Vagina (tissue), 2 donors: ENCODE data around the gene GATA5. TPM values are rescaled to one million over a fixed set of nuclear protein-coding genes. Genes with fewer than 3 reads are reported as not detected.
"Not testable (repeated sequence)": the region's sequence is repeated elsewhere in the genome, so short reads cannot be mapped to it uniquely, and the experiment has no call there.

Source experiments
- DNase-seq, 2 donors: peaks; one replicate each; pipeline ENCODE4 v3.0.0-alpha.2; 2017; ENCODE audit errors: extremely low spot score in 2 of 2
- H3K27ac ChIP-seq: fragments of 200-600 bp; sonication (generic); one replicate; pipeline ENCODE4 v1.5.1; 2019
- H3K27me3 ChIP-seq: fragments of 200-600 bp; sonication (generic); one replicate; pipeline ENCODE4 v1.5.1; 2019
- H3K36me3 ChIP-seq, 2 donors: fragments of 200-600 bp; sonication (generic); one replicate each; pipeline ENCODE4 v1.5.1; 2017 to 2019
- H3K4me1 ChIP-seq: fragments of 200-600 bp; sonication (generic); one replicate; pipeline ENCODE4 v1.5.1; 2019
- H3K4me3 ChIP-seq, 2 donors: fragments of 200-600 bp; sonication (generic); 1 replicate in 1 of 2; 2 replicates in 1 of 2; pipeline ENCODE4 v1.5.1; 2016 to 2019
- H3K9me3 ChIP-seq: fragments of 200-600 bp; sonication (generic); one replicate; pipeline ENCODE4 v1.5.1; 2019
- CTCF ChIP-seq, 3 experiments: fragments of 450-650 bp in 2 of 3; fragments of 200-600 bp in 1 of 3; sonication (generic) in 1 of 3; IDR thresholded peaks; one replicate each; pipeline ENCODE4 v1.5.1; 2017 to 2019; ENCODE audit warnings: antibody characterized with exemption in 3 of 3, mild to moderate bottlenecking in 2 of 3, moderate library complexity in 2 of 3
- POLR2A ChIP-seq, 2 donors: fragments of 450-650 bp; IDR thresholded peaks; one replicate each; pipeline ENCODE4 v1.6.1; 2017; ENCODE audit warnings: antibody characterized with exemption in 2 of 2, mild to moderate bottlenecking in 2 of 2, moderate library complexity in 2 of 2
- POLR2AphosphoS5 ChIP-seq, 2 donors: sonication (generic); formaldehyde crosslinking; IDR thresholded peaks; one replicate each; pipeline ENCODE4 v1.9.0; 2017; ENCODE audit warnings: antibody characterized with exemption in 2 of 2, mild to moderate bottlenecking in 2 of 2, low read depth in 1 of 2; ENCODE audit not compliant: insufficient read depth in 1 of 2
- intact Hi-C: fragments of 100-400 bp; cut with DNase I; formaldehyde crosslinking; loops from one replicate; pipeline ENCODE4 v1.15.1; 2023
- total RNA-seq: library from RNA; depleted of rRNA; stranded (reverse); fragments of >200 nt; gene quantifications from one replicate; pipeline ENCODE4 v1.2.3, GENCODE V29; 2016

Gene GATA5
- total RNA-seq, 1 donor from 2014 or later, result 7.9 TPM

DNA sequence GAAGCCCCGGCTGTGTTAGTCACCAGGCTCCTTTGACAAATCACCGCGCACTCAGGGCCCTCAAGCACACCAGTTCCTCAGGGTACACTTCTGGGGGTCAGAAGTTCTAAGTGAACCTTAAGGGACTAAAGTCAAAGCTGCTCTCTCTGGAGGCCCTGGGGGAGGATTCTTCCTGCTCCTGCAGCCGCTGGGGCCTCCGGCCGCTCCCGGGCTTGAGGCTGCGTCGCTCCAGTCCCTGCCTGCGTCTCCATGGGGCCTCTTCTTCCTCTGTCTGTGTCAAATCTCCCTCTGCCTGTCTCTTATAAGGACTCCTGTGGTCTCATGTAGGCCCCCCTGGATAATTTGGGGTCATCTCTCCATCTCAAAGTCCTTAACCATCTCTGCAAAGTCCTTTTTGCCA is 18.1 kb upstream of the GATA5 start:
- no peak for TF ChIP-seq CTCF (IDR thresholded peaks at IDR 0.05)
- TF ChIP-seq POLR2AphosphoS5 (IDR thresholded peaks at IDR 0.05; ENCODE audit: insufficient read depth in 1 of 2, low read depth in 1 of 2), result no peak
- no peak for TF ChIP-seq POLR2A (IDR thresholded peaks at IDR 0.05)
- Histone ChIP-seq H3K27me3 (no peaks in the 10 kb centered on the region), H3K4me3 (no peak overlapping the region), H3K4me1 (peaks cover 6% of the 10 kb centered on the region), H3K9me3 (no peaks in the 10 kb centered on the region), H3K36me3 (no peaks in the 10 kb centered on the region), H3K27ac (no peak overlapping the region)
- no peak for DNase-seq
- intact Hi-C loops, result no loop called here

GRCh38 chr20:62493253-62493885 is 17.6 kb upstream of the GATA5 start:
- no peaks in the 10 kb centered on the region for H3K27me3 ChIP-seq
- intact Hi-C loops, result no loop called here
- DNase-seq, result no peak
- H3K4me1 ChIP-seq, result peaks cover 7% of the 10 kb centered on the region
- H3K27ac ChIP-seq, result no peak overlapping the region
- H3K4me3 ChIP-seq, result no peak overlapping the region
- TF ChIP-seq CTCF (IDR thresholded peaks at IDR 0.05), result no peak
- TF ChIP-seq POLR2AphosphoS5 (IDR thresholded peaks at IDR 0.05; ENCODE audit: insufficient read depth in 1 of 2, low read depth in 1 of 2), result no peak
- TF ChIP-seq POLR2A (IDR thresholded peaks at IDR 0.05), result no peak
- no peaks in the 10 kb centered on the region for H3K36me3 ChIP-seq
- no peaks in the 10 kb centered on the region for H3K9me3 ChIP-seq

- no peak for DNase-seq
- Histone ChIP-seq H3K9me3 (no peaks in the 10 kb centered on the region), H3K4me3 (no peak overlapping the region), H3K4me1 (peaks cover 7% of the 10 kb centered on the region), H3K27me3 (no peaks in the 10 kb centered on the region), H3K36me3 (no peaks in the 10 kb centered on the region), H3K27ac (no peak overlapping the region)
- intact Hi-C loops, result no loop called here
- TF ChIP-seq POLR2AphosphoS5 (IDR thresholded peaks at IDR 0.05; ENCODE audit: insufficient read depth in 1 of 2, low read depth in 1 of 2), result no peak
- TF ChIP-seq CTCF (IDR thresholded peaks at IDR 0.05), result no peak
- no peak for TF ChIP-seq POLR2A (IDR thresholded peaks at IDR 0.05)
Measured at GRCh38 chr20:62492711-62493110, 16.9 kb upstream of the GATA5 start.

GRCh38 chr20:62490783-62491182 is 15.0 kb upstream of the GATA5 start:
- not testable (repeated sequence) for H3K4me1 ChIP-seq, H3K27me3 ChIP-seq, H3K4me3 ChIP-seq

DNA sequence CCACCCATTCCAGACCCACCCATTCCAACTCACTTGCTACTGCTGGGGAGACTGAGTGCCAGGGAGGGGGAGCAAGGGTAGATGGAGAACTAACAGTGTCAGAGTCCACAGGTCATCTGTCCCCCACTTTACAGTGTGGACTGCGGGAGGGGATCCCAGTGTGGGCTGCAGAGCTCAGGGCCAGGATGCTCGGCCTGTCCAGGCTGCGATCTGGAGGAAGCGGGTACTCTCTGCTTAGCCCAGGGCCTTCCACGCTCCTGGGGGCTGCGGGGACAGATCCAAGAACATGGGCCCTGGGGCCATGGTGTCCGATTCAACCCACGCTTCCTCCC is 14.1 kb upstream of the GATA5 start:
- Histone ChIP-seq H3K36me3 (no peaks in the 10 kb centered on the region), H3K9me3 (no peaks in the 10 kb centered on the region), H3K27me3 (no peaks in the 10 kb centered on the region), H3K4me3 (no peak overlapping the region), H3K27ac (no peak overlapping the region), H3K4me1 (peaks cover 13% of the 10 kb centered on the region)
- TF ChIP-seq CTCF (IDR thresholded peaks at IDR 0.05), result no peak
- TF ChIP-seq POLR2AphosphoS5 (IDR thresholded peaks at IDR 0.05; ENCODE audit: insufficient read depth in 1 of 2, low read depth in 1 of 2), result no peak
- TF ChIP-seq POLR2A (IDR thresholded peaks at IDR 0.05), result no peak
- no peak for DNase-seq
- intact Hi-C loops, result no loop called here

More at GRCh38 chr20:62490783-62491182, 15.0 kb upstream of the GATA5 start:
- intact Hi-C loops, H3K36me3 ChIP-seq, DNase-seq, H3K9me3 ChIP-seq, H3K27ac ChIP-seq: not testable (repeated sequence)
